Endothelial cell of umbilical vein (primary cell): ENCODE data around the gene NLRP5. TPM values are rescaled to one million over a fixed set of nuclear protein-coding genes. Genes with fewer than 3 reads are reported as not detected.

Experiments
- BruUV-seq: library from RNA; stranded (reverse); fragments of 400-500 nt; replicated peaks from 2 replicates; lab custom pipeline; 2021; lab: Mats Ljungman, UMichigan
- CTCF ChIA-PET: fragments of 300-600, 350-600 bp; sonication (Branson Sonifier 250); formaldehyde crosslinking; loops from one replicate; lab custom pipeline; 2021; ENCODE audit warnings: antibody characterized with exemption, inconsistent platforms; lab: Charles Lee
- POLR2A ChIA-PET: fragments of 300-600, 350-600 bp; sonication (Branson Sonifier 250); formaldehyde crosslinking; loops from one replicate; lab custom pipeline; 2021; ENCODE audit warnings: antibody characterized with exemption, inconsistent platforms; lab: Charles Lee
- DNase-seq: peaks from one replicate; pipeline ENCODE4 v3.0.0-alpha.2; 2011; ENCODE audit warnings: low read depth, low spot score
- FAIRE-seq: peaks from 2 replicates; lab custom pipeline; 2011; peaks lifted over from hg19 to GRCh38; lab: Jason Lieb, UNC
- H2AFZ ChIP-seq: 2 replicates; pipeline ENCODE4 v1.6.0; 2012; ENCODE audit warnings: low read depth, low read length, control low read depth, inconsistent platforms
- H3K27ac ChIP-seq: 2 replicates; pipeline ENCODE4 v1.5.1; 2011; ENCODE audit warnings: low read depth, mild to moderate bottlenecking, control low read depth, low read length, moderate library complexity; ENCODE audit not compliant: insufficient read depth
- H3K27me3 ChIP-seq, 2 experiments: 2 replicates each; pipeline versions ENCODE4 v1.6.0 to v1.6.1; 2011; ENCODE audit warnings: low read length in 2 of 2, mixed read lengths in 1 of 2; ENCODE audit not compliant: control insufficient read depth in 2 of 2, insufficient read depth in 2 of 2
- H3K36me3 ChIP-seq, 2 experiments: 2 replicates in 1 of 2; 3 replicates in 1 of 2; pipeline ENCODE4 v1.5.1; 2011; ENCODE audit warnings: low read length in 2 of 2, mild to moderate bottlenecking in 1 of 2, moderate library complexity in 1 of 2; ENCODE audit not compliant: control insufficient read depth in 2 of 2, insufficient read depth in 2 of 2; ENCODE audit errors: extremely low read depth in 1 of 2
- H3K4me1 ChIP-seq: 3 replicates; pipeline ENCODE4 v1.5.1; 2011; ENCODE audit warnings: mild to moderate bottlenecking, low read length; ENCODE audit not compliant: control insufficient read depth, insufficient read depth; ENCODE audit errors: extremely low read depth
- H3K4me2 ChIP-seq: 2 replicates; pipeline ENCODE4 v1.6.1; 2011; ENCODE audit warnings: low read length, control low read depth, mixed read lengths; ENCODE audit not compliant: insufficient read depth
- H3K4me3 ChIP-seq, 3 experiments: fragments of 200-600 bp in 1 of 3; sonication (generic), shearing (Covaris generic) in 1 of 3; replicated peaks in 1 of 3; 2 replicates each; pipeline ENCODE4 v1.5.1; 2011 to 2016; ENCODE audit warnings: control low read depth in 3 of 3, low read length in 3 of 3, mild to moderate bottlenecking in 2 of 3, inconsistent platforms in 1 of 3, low read depth in 1 of 3, moderate library complexity in 1 of 3; ENCODE audit not compliant: insufficient read depth in 1 of 3
- H3K79me2 ChIP-seq: 2 replicates; pipeline ENCODE4 v1.6.0; 2012; ENCODE audit warnings: low read length, inconsistent platforms; ENCODE audit not compliant: control insufficient read depth, insufficient read depth
- H3K9ac ChIP-seq: replicated peaks from 2 replicates; pipeline ENCODE3; 2011; ENCODE audit warnings: low read length, control low read depth; ENCODE audit not compliant: insufficient read depth; ENCODE audit errors: extremely low read depth
- H3K9me1 ChIP-seq: replicated peaks from 3 replicates; pipeline ENCODE4 v1.6.0; 2011; ENCODE audit warnings: mild to moderate bottlenecking, low read length; ENCODE audit not compliant: control insufficient read depth, insufficient read depth; ENCODE audit errors: extremely low read depth
- H3K9me3 ChIP-seq: replicated peaks from 2 replicates; pipeline ENCODE4 v1.5.1; 2012; ENCODE audit warnings: low read length, inconsistent platforms; ENCODE audit not compliant: control insufficient read depth, insufficient read depth
- H4K20me1 ChIP-seq: replicated peaks from 2 replicates; pipeline ENCODE3; 2011; ENCODE audit warnings: mild to moderate bottlenecking, low read length; ENCODE audit not compliant: control insufficient read depth, insufficient read depth; ENCODE audit errors: extremely low read depth
- EZH2 ChIP-seq: IDR thresholded peaks from 2 replicates; pipeline ENCODE4 v1.6.1; 2012; ENCODE audit warnings: borderline replicate concordance, low read depth, mild to moderate bottlenecking, moderate library complexity, low read length, inconsistent platforms; ENCODE audit not compliant: severe bottlenecking
- FOS ChIP-seq: IDR thresholded peaks from 2 replicates; pipeline ENCODE4 v1.6.1; 2011; ENCODE audit warnings: mild to moderate bottlenecking, low read length, moderate library complexity, borderline replicate concordance; ENCODE audit not compliant: insufficient read depth
- GATA2 ChIP-seq: IDR thresholded peaks from 2 replicates; pipeline ENCODE4 v1.7.0; 2011; ENCODE audit warnings: low read depth, mild to moderate bottlenecking, moderate library complexity, mixed read lengths, low read length; ENCODE audit not compliant: insufficient read length, insufficient read depth
- JUN ChIP-seq: IDR thresholded peaks from 2 replicates; pipeline ENCODE4 v1.6.1; 2011; ENCODE audit warnings: borderline replicate concordance, low read depth; ENCODE audit not compliant: insufficient read length, insufficient read depth
- MAX ChIP-seq: IDR thresholded peaks from 2 replicates; pipeline ENCODE4 v1.6.1; 2011; ENCODE audit not compliant: insufficient read depth, insufficient read length
- MYC ChIP-seq: IDR thresholded peaks from one replicate; pipeline ENCODE4 v1.6.1; 2011; ENCODE audit warnings: mild to moderate bottlenecking, low read depth, low read length
- POLR2A ChIP-seq: IDR thresholded peaks from 2 replicates; pipeline ENCODE4 v1.6.1; 2012; ENCODE audit warnings: low read depth, mild to moderate bottlenecking, control low read depth, low read length
- POLR2AphosphoS5 ChIP-seq: IDR thresholded peaks from 2 replicates; pipeline ENCODE4 v1.6.1; 2012; ENCODE audit warnings: low read depth, mild to moderate bottlenecking, control low read depth, low read length, moderate library complexity; ENCODE audit not compliant: insufficient read depth
- dilution Hi-C: fragments of 300-500 bp; cut with MboI; formaldehyde crosslinking; loops from one replicate; pipeline ENCODE4 v1.15.0; 2019; ENCODE audit warnings: low sequenced_read_pairs; ENCODE audit not compliant: extremely low pct_ligation_motif_present
- intact Hi-C: fragments of 100-400 bp; cut with micrococcal nuclease; formaldehyde crosslinking; loops from one replicate; pipeline ENCODE4 v1.10.0; 2022
- polyA plus RNA-seq, 4 experiments: library from polyadenylated mRNA; depleted of rRNA in 3 of 4; stranded (reverse) in 3 of 4; unstranded in 1 of 4; fragments of >200 nt; gene quantifications; 2 replicates each; pipeline versions ENCODE4 v1.2.1 to v1.2.3, GENCODE V29; 2011 to 2012; ENCODE audit warnings: missing spikeins in 1 of 4
- total RNA-seq: library from RNA; stranded (reverse); gene quantifications from 2 replicates; pipeline ENCODE4 v1.2.3, GENCODE V29; 2021
- TF ChIP-seq, protein P1 (sequence below), 2 donors: IDR thresholded peaks; 1 replicate in 1 of 2; 2 replicates in 1 of 2; pipeline ENCODE4 v1.5.1; 2011; ENCODE audit warnings: low read length in 2 of 2, mild to moderate bottlenecking in 2 of 2, moderate library complexity in 2 of 2, control low read depth in 1 of 2, inconsistent platforms in 1 of 2, low read depth in 1 of 2; ENCODE audit not compliant: insufficient read depth in 1 of 2; ENCODE audit errors: extremely low read depth in 1 of 2

Gene NLRP5
- total and polyA plus RNA-seq, 2 donors (not counting 3 experiments of a cell fraction or from before 2014, with no cell fraction given) = not detected

- no TSS peak for BruUV-seq
Measured at GRCh38 chr19:56088497-56089215, 102.1 kb downstream of the NLRP5 start.

More at GRCh38 chr19:56088497-56089215, 102.1 kb downstream of the NLRP5 start:
- no peak overlapping the region for H3K27ac ChIP-seq
- H3K9me1 ChIP-seq = no peaks in the 10 kb centered on the region
- H4K20me1 ChIP-seq = no peaks in the 10 kb centered on the region
- ChIA-PET POLR2A (no interaction called here), CTCF (interaction anchor here (0.6 to 1.0 kb wide), 3 partner anchors 12 to 1638 kb away, joined by 3 to 4 read pairs (median 3); no protein-coding TSS in a partner anchor)
- no peaks in the 10 kb centered on the region for H3K9me3 ChIP-seq
- no peaks in the 10 kb centered on the region for H3K4me1 ChIP-seq
- H3K79me2 ChIP-seq = peaks cover 23% of the 10 kb centered on the region
- DNase-seq (no peak), FAIRE-seq (no peak)
- no peak overlapping the region for H3K4me2 ChIP-seq
- H3K9ac ChIP-seq = no peak overlapping the region
- intact Hi-C loops = no loop called here
- dilution Hi-C loops = no loop called here
- H3K4me3 ChIP-seq = no peak overlapping the region
- peaks cover 0 to 5% of the 10 kb centered on the region in 2 experiments for H3K36me3 ChIP-seq
- H2AFZ ChIP-seq = no peak overlapping the region
- no peaks in the 10 kb centered on the region for H3K27me3 ChIP-seq
- TF ChIP-seq MYC (no peak), POLR2AphosphoS5 (no peak), GATA2 (no peak), FOS (no peak), POLR2A (no peak), MAX (no peak), EZH2 (no peak), JUN (no peak)
- TF ChIP-seq, protein P1, sequence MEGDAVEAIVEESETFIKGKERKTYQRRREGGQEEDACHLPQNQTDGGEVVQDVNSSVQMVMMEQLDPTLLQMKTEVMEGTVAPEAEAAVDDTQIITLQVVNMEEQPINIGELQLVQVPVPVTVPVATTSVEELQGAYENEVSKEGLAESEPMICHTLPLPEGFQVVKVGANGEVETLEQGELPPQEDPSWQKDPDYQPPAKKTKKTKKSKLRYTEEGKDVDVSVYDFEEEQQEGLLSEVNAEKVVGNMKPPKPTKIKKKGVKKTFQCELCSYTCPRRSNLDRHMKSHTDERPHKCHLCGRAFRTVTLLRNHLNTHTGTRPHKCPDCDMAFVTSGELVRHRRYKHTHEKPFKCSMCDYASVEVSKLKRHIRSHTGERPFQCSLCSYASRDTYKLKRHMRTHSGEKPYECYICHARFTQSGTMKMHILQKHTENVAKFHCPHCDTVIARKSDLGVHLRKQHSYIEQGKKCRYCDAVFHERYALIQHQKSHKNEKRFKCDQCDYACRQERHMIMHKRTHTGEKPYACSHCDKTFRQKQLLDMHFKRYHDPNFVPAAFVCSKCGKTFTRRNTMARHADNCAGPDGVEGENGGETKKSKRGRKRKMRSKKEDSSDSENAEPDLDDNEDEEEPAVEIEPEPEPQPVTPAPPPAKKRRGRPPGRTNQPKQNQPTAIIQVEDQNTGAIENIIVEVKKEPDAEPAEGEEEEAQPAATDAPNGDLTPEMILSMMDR (IDR thresholded peaks at IDR 0.05; ENCODE audit: extremely low read depth in 1 of 2, insufficient read depth in 1 of 2, low read depth in 1 of 2, low read length in 2 of 2) = no peak
